Tibial artery (tissue), 4 donors: Measurements from ENCODE around the gene PSME1.

Experiments
- DNase-seq, 2 donors: peaks; one replicate each; pipeline ENCODE4 v3.0.0-alpha.2; 2019
- H3K27ac ChIP-seq, 2 donors: fragments of 200-600 bp; sonication (generic) in 1 of 2; 1 replicate in 1 of 2; 2 replicates in 1 of 2; pipeline ENCODE4 v1.5.1; 2018 to 2019; ENCODE audit warnings: mild to moderate bottlenecking in 1 of 2
- H3K27me3 ChIP-seq, 2 donors: fragments of 200-600 bp; sonication (generic) in 1 of 2; one replicate each; pipeline versions ENCODE4 v1.5.1 to v1.6.0; 2016 to 2019
- H3K36me3 ChIP-seq, 3 donors: fragments of 200-600 bp; sonication (generic) in 2 of 3; one replicate each; pipeline ENCODE4 v1.5.1; 2016 to 2019; ENCODE audit warnings: mild to moderate bottlenecking in 2 of 3
- H3K4me1 ChIP-seq, 4 donors: fragments of 200-600 bp; sonication (generic) in 2 of 4; 1 replicate in 3 of 4; 2 replicates in 1 of 4; pipeline ENCODE4 v1.5.1; 2016 to 2019
- H3K4me3 ChIP-seq, 2 donors: fragments of 200-600 bp; sonication (generic) in 1 of 2; 1 replicate in 1 of 2; 2 replicates in 1 of 2; pipeline ENCODE4 v1.5.1; 2018 to 2019; ENCODE audit warnings: mild to moderate bottlenecking in 2 of 2
- H3K9me3 ChIP-seq, 3 donors: fragments of 200-600 bp; sonication (generic) in 1 of 3; one replicate each; pipeline ENCODE4 v1.5.1; 2016 to 2019
- intact Hi-C: fragments of 100-400 bp; cut with DNase I; formaldehyde crosslinking; loops from one replicate; pipeline ENCODE4 v1.15.0; 2023; ENCODE audit warnings: low total_unique reads
- TF ChIP-seq, protein P1 (sequence below), 2 experiments: fragments of 200-600 bp in 1 of 2; fragments of 450-650 bp in 1 of 2; IDR thresholded peaks; one replicate each; pipeline ENCODE4 v1.5.1; 2017 to 2019; ENCODE audit warnings: antibody characterized with exemption in 2 of 2, mild to moderate bottlenecking in 1 of 2, moderate library complexity in 1 of 2

PSME1 gene

DNA sequence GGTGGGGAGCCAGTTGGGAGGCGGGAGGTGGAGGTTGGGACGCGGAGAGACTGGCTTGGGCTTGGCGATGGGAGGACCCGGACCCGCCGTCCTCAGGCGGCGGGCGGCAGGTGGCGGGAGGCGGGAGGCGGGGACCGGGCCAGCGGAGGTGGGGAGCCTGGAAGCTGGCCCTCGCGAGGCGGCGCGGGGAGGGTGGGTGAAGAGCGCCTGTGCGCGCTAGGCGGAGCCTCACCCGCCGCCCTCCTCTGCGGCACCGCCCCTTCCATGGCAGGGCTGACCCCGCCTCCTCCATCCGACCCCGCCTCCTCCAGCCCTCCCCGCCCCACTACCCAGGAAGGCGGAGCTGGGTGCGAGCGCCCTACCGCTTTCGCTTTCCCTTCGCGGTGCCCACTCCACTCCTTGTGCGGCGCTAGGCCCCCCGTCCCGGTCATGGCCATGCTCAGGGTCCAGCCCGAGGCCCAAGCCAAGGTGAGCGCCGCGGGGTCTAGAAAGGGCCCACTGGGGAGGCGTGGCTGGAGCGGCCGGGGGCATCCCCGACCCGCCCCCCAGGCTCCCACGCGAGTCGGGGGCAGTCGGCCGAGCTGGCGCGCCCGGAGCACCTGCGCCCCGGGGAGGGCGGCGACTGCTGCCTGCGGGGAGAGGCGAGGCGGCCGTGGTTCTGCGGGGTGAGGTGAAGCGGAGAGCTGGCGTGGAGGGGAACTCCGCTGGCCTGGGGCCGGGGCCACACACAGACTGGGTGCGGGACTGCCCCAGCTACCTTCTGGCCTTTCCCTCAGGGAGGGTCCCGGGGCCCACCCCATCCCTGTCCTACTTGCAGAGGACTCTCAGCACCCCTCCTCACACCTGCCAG is at the start of gene PSME1:
Gene PSME1 (plus strand): TSS at position 361 of the 850 bp plus-strand sequence. CDS start 69 bp downstream, at position 430.
- intact Hi-C loops: no loop called here
- Histone ChIP-seq H3K27me3 (no peaks in the 10 kb centered on the region), H3K9me3 (no peaks in the 10 kb centered on the region), H3K27ac (peak within 1 kb of the TSS; percentile 86 to 94), H3K4me3 (peak within 1 kb of the TSS; percentile 87 to 98), H3K4me1 (peaks cover 0 to 47% (median 30%) of the 10 kb centered on the region in 4 donors), H3K36me3 (peaks cover 12 to 30% (median 24%) of the 10 kb centered on the region in 3 donors)
- TF ChIP-seq, protein P1, sequence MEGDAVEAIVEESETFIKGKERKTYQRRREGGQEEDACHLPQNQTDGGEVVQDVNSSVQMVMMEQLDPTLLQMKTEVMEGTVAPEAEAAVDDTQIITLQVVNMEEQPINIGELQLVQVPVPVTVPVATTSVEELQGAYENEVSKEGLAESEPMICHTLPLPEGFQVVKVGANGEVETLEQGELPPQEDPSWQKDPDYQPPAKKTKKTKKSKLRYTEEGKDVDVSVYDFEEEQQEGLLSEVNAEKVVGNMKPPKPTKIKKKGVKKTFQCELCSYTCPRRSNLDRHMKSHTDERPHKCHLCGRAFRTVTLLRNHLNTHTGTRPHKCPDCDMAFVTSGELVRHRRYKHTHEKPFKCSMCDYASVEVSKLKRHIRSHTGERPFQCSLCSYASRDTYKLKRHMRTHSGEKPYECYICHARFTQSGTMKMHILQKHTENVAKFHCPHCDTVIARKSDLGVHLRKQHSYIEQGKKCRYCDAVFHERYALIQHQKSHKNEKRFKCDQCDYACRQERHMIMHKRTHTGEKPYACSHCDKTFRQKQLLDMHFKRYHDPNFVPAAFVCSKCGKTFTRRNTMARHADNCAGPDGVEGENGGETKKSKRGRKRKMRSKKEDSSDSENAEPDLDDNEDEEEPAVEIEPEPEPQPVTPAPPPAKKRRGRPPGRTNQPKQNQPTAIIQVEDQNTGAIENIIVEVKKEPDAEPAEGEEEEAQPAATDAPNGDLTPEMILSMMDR (IDR thresholded peaks at IDR 0.05): no peak
- peak; percentile 90 to 96 for DNase-seq

DNA sequence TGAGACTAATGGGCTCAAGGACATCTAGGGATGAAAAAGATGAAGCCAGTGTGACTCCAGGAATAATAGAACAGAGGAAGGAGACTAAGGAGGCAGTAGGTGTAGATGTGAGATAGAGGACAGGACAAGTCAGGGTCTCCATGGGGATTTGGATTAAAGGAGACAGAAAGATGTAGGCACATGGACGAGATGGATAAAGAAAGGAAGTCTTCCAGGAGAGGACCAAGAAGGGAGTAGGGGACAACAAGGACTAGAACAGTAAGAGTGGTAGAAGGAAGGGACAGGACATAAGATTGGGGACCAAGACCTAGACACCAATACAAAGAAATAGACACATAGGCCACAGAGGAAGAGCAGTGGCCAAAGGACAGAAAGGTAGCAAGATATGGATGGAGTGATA is 49.0 kb upstream of the PSME1 start:
- Histone ChIP-seq H3K27me3 (no peaks in the 10 kb centered on the region), H3K9me3 (no peaks in the 10 kb centered on the region), H3K4me1 (no peaks in the 10 kb centered on the region), H3K27ac (no peak overlapping the region), H3K36me3 (no peaks in the 10 kb centered on the region), H3K4me3 (no peak overlapping the region)
- TF ChIP-seq, protein P1 (IDR thresholded peaks at IDR 0.05): no peak
- DNase-seq: no peak
- intact Hi-C loops: no loop called here

DNA sequence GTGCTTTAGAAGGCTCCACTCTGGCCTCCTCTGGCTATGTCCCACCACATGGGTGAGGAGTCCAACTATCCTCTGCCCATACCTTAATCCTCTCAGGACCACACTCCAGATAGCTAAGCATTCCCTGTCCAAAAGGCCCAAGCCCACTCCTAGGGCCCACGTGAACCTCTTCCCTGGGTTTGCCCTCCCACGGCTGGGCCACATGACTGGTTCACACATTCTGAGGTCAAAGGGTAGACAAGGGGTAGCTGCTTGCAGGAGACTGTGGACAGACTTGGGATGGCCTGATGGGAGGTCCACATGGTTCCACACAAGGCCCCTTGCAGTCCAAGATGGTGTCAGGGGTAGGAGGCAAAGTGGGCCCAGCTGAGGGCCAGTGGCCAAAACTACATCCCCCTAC is 47.9 kb upstream of the PSME1 start:
- Histone ChIP-seq H3K4me1 (peaks cover 0 to 3% (median 1%) of the 10 kb centered on the region in 4 donors), H3K27me3 (no peaks in the 10 kb centered on the region), H3K27ac (no peak overlapping the region), H3K4me3 (no peak overlapping the region), H3K9me3 (no peaks in the 10 kb centered on the region), H3K36me3 (no peaks in the 10 kb centered on the region)
- no peak for DNase-seq
- intact Hi-C loops: no loop called here
- TF ChIP-seq, protein P1 (IDR thresholded peaks at IDR 0.05): no peak

DNA sequence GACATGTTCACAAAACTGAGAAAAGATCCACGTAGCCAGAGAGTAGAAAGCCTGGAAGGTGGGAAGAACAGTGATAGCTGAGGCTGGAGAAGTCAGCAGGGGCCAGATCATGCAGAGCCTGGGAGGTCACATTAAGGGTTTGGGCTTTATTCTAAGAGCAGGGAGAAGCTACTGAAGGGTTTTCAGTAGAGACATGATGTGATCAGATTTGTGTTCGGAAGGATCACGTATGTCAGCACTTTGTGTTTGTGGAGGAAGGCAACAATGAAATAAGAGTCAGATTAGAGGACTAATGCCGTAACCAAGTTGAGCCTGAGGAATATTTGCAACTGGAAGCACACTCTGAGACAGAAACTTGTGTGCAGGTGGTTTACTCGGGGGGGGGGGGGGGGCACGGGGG is 46.1 kb upstream of the PSME1 start:
- no peaks in the 10 kb centered on the region for H3K36me3 ChIP-seq
- H3K9me3 ChIP-seq: no peaks in the 10 kb centered on the region
- H3K4me1 ChIP-seq: peaks cover 0 to 13% (median 10%) of the 10 kb centered on the region in 4 donors
- no peak overlapping the region for H3K27ac ChIP-seq
- no peak for DNase-seq
- TF ChIP-seq, protein P1 (IDR thresholded peaks at IDR 0.05): no peak
- no peaks in the 10 kb centered on the region for H3K27me3 ChIP-seq
- intact Hi-C loops: loop anchor here (5.0 kb wide), 1 partner anchor 33 kb away; no protein-coding TSS in a partner anchor
- H3K4me3 ChIP-seq: no peak overlapping the region

DNA sequence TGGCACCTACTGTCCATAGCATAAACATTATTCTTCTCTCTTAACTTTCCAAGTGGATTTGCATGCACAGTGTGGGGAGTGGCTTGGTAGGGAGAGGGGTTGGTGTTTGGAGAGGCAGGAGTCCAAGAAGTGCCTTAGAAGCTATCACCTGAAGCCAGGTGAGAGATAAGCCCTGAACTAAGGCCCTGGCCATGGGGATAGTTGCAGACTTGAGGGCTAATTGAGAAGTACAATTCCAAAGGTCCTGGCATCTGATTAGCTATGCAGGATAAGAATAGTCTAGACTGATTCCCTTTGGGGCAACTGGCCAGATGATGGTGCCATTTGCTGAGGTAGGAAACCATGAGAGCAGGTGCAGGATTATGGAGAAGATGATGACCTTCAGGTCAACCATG is 43.9 kb upstream of the PSME1 start:
- H3K36me3 ChIP-seq: no peaks in the 10 kb centered on the region
- H3K27me3 ChIP-seq: no peaks in the 10 kb centered on the region
- H3K4me1 ChIP-seq: peaks cover 0 to 23% (median 19%) of the 10 kb centered on the region in 4 donors
- TF ChIP-seq, protein P1 (IDR thresholded peaks at IDR 0.05): no peak
- peak overlapping the region in 1 of 2 donors; percentile 99 for H3K27ac ChIP-seq
- H3K4me3 ChIP-seq: no peak overlapping the region
- intact Hi-C loops: loop anchor here (5.0 kb wide), 1 partner anchor 35 kb away; no protein-coding TSS in a partner anchor
- no peak for DNase-seq
- no peaks in the 10 kb centered on the region for H3K9me3 ChIP-seq
